ENCODE results near the gene FAM241A.
"Not testable (repeated sequence)": the region's sequence is repeated elsewhere in the genome, so short reads cannot be mapped to it uniquely, and the experiment has no call there.

DNA sequence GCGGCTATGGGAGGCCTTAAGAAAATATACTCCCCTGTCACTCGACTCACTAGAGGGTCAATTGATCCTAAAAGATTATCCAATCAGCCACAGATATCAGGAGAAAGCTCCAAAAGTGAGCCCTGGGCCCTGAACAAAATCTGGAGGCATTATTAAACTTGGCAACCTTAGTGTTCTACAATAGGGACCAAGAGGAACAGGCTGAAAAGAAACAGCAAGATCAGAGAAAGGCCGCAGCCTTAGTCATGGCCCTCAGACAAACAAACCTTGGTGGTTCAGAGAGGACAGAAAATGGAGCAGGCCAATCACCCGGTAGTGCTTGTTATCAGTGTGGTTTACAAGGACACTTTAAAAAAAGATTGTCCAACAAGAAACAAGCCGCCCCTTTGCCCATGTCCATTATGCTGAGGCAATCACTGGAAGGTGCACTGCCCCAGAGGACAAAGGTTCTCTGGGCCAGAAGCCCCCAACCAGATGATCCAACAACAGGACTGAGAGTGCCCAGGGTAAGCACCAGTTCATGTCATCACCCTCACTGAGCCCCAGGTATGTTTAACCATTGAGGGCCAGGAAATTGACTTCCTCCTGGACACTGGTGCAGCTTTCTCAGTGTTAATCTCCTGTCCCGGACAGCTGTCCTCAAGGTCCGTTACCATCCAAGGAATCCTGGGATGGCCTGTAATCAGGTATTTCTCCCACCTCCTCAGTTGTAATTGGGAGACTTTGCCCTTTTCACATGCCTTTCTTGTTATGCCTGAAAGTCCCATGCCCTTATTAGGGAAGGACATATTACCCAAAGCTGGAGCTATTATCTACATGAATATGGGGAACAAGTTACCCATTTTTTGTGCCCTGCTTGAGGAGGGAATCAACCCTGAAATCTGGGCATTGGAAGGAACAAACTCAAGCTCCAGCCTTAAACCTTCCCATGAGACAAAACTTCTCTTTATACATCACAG lies 63.2 kb downstream of the FAM241A start:
- TF ChIP-seq, protein P1, sequence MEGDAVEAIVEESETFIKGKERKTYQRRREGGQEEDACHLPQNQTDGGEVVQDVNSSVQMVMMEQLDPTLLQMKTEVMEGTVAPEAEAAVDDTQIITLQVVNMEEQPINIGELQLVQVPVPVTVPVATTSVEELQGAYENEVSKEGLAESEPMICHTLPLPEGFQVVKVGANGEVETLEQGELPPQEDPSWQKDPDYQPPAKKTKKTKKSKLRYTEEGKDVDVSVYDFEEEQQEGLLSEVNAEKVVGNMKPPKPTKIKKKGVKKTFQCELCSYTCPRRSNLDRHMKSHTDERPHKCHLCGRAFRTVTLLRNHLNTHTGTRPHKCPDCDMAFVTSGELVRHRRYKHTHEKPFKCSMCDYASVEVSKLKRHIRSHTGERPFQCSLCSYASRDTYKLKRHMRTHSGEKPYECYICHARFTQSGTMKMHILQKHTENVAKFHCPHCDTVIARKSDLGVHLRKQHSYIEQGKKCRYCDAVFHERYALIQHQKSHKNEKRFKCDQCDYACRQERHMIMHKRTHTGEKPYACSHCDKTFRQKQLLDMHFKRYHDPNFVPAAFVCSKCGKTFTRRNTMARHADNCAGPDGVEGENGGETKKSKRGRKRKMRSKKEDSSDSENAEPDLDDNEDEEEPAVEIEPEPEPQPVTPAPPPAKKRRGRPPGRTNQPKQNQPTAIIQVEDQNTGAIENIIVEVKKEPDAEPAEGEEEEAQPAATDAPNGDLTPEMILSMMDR (IDR thresholded peaks at IDR 0.05), result not testable (repeated sequence)
- TF ChIP-seq POLR2A, POLR2AphosphoS5 (IDR thresholded peaks at IDR 0.05): not testable (repeated sequence)

Data from upper lobe of left lung (tissue), 4 donors.